IPS DF 6.9 (cell line): ENCODE data around the gene REEP2.

Experiments used
- DNase-seq: peaks from one replicate; pipeline ENCODE4 v3.0.0-alpha.2; 2013; ENCODE audit warnings: low read depth, low spot score
- H3K27ac ChIP-seq: one replicate; pipeline ENCODE4 v1.5.1; 2013; ENCODE audit warnings: low read length, control low read depth
- H3K27me3 ChIP-seq: 2 replicates; pipeline ENCODE4 v1.6.1; 2013; ENCODE audit warnings: mild to moderate bottlenecking, low read length; ENCODE audit not compliant: control insufficient read depth, insufficient read depth
- H3K36me3 ChIP-seq: 2 replicates; pipeline ENCODE4 v1.6.1; 2013; ENCODE audit warnings: low read length; ENCODE audit not compliant: control insufficient read depth, insufficient read depth
- H3K4me1 ChIP-seq: 2 replicates; pipeline ENCODE4 v1.6.1; 2013; ENCODE audit warnings: low read length; ENCODE audit not compliant: control insufficient read depth, insufficient read depth
- H3K4me3 ChIP-seq: 2 replicates; pipeline ENCODE4 v1.5.1; 2013; ENCODE audit warnings: mild to moderate bottlenecking, low read length
- H3K9me3 ChIP-seq: 2 replicates; pipeline ENCODE4 v1.6.1; 2013; ENCODE audit warnings: low read length, inconsistent platforms; ENCODE audit not compliant: control insufficient read depth, insufficient read depth
- WGBS: extraction: QIAGEN DNeasy Blood & Tissue Kit; methylation state at CpG from one replicate; pipeline ENCODE4 v1.1.7; 2013; ENCODE audit warnings: mixed read lengths, missing lambda C conversion rate; ENCODE audit not compliant: insufficient read length, insufficient coverage; 5-methylcytosine and 5-hydroxymethylcytosine counted together

Gene REEP2

DNA sequence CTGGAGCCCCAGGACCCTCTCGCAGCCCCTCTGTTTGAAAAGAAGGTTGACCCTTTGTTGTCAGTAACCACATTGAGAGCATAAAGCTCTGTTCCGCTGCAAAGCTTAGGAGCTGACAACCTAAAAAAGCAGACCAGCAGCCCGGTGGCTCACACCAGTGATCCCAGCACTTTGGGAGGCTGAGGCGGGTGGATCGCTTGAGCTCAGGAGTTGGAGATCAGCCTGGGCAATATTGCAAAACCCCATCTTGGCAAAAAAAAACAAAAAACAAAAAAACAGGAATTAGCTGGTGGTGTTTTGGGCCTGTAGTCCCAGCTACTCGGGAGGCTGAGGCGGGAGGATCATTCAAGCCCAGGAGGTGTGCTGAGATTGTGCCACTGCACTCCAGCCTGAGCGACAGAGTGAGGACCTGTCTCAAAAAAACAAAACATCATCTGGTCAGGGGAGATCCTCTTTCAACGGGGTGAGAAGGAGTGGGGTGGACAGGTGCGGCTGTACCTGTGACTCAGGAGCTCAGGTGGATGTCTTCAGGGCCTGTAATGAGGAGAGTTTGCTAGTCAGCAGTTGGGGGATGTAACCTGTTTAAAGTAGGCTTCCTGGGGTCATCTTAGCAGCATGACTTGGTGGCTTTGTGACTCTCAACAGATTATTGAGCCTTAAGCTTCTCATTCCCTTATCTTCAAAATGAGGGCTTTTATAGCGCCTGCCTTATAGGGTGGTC is 694 bp upstream of the REEP2 start:
- Histone ChIP-seq H3K4me1 (peaks cover 6% of the 10 kb centered on the region; the same call in 1 of the 2 replicates), H3K9me3 (no peaks in the 10 kb centered on the region), H3K4me3 (peak overlapping the region; percentile 66; the same call in 1 of the 2 replicates), H3K36me3 (peaks cover 10% of the 10 kb centered on the region; the same call in 1 of the 2 replicates), H3K27me3 (no peaks in the 10 kb centered on the region), H3K27ac (no peak overlapping the region)
- no peak for DNase-seq
- WGBS: no CpG with 5 or more reads among the region's 11 CpGs

DNA sequence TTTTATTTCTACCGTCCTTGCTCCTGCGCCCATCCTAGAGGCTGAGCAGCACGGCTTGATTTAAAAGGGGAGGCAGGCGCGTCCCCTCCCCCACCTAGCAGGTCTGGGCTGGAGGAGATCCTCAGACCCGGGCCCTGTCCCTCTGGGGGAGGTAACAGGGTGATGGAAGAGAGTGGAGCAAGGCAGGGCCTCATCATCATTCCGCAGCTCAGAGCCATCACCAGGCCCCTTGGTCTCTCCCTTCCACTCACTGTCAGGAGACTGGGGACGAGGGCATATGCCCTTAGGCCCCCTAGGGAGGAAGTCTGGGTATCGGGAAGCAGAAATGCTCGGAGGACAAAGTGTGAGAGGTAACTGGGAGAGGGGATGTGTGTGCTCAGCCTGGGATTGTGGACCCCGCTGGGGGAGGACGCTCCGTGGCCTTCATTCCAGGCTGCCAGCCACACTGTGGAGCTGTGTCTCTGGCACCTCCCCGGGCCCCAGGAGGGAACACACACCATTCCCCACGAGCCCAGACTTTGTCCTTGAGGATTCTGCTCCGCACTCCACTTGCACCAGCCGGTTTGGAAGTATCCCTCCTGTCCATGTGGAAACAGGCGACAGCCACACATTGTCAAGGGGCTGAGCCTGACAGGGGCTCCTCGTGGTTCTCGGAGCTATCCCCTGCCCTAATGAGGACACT is 761 bp downstream of the REEP2 start:
- peaks cover 12% of the 10 kb centered on the region; the same call in 1 of the 2 replicates for H3K36me3 ChIP-seq
- peak overlapping the region; percentile 66; the same call in 1 of the 2 replicates for H3K4me3 ChIP-seq
- no peaks in the 10 kb centered on the region for H3K9me3 ChIP-seq
- no peaks in the 10 kb centered on the region for H3K27me3 ChIP-seq
- H3K27ac ChIP-seq: no peak overlapping the region
- H3K4me1 ChIP-seq: peaks cover 6% of the 10 kb centered on the region; the same call in 1 of the 2 replicates
- DNase-seq: no peak
- no CpG with 5 or more reads among the region's 20 CpGs for WGBS

- Histone ChIP-seq H3K27ac (no peak overlapping the region), H3K27me3 (no peaks in the 10 kb centered on the region), H3K9me3 (no peaks in the 10 kb centered on the region), H3K4me1 (peaks cover 6% of the 10 kb centered on the region; the same call in 1 of the 2 replicates), H3K4me3 (no peak overlapping the region), H3K36me3 (peaks cover 9% of the 10 kb centered on the region; the same call in 1 of the 2 replicates)
- no CpG with 5 or more reads among the region's 17 CpGs for WGBS
- no peak for DNase-seq
Measured at GRCh38 chr5:138440159-138441073, 1.6 kb downstream of the REEP2 start.

DNA sequence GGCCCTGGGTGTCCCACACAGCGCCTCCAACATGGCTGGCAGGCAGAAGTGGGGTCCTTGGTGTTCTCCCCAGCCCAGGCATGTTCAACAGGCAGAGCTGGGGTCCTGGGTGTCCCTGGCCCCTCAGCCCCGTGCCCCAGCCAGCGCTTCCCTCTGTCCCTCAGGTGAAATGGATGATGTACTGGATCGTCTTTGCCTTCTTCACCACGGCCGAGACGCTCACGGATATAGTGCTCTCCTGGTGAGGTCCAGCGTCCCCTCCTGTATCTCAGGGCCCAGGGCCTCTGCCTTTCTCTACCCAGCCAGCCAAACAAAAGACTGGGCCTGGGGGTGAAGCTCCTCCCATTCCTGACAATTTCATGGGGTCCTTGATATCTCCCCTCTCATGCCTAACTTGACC is 2.4 kb downstream of the REEP2 start:
- H3K27me3 ChIP-seq: no peaks in the 10 kb centered on the region
- no peak for DNase-seq
- no peaks in the 10 kb centered on the region for H3K9me3 ChIP-seq
- no peak overlapping the region for H3K27ac ChIP-seq
- H3K4me1 ChIP-seq: peaks cover 6% of the 10 kb centered on the region; the same call in 1 of the 2 replicates
- no peak overlapping the region for H3K4me3 ChIP-seq
- H3K36me3 ChIP-seq: peaks cover 2% of the 10 kb centered on the region; the same call in 1 of the 2 replicates
- no CpG with 5 or more reads among the region's 9 CpGs for WGBS

- Histone ChIP-seq H3K27ac (no peak overlapping the region), H3K4me3 (no peak overlapping the region), H3K36me3 (peaks cover 2% of the 10 kb centered on the region; the same call in 1 of the 2 replicates), H3K27me3 (no peaks in the 10 kb centered on the region), H3K9me3 (no peaks in the 10 kb centered on the region), H3K4me1 (peaks cover 6% of the 10 kb centered on the region; the same call in 1 of the 2 replicates)
- no CpG with 5 or more reads among the region's 13 CpGs for WGBS
- DNase-seq: no peak
Measured at GRCh38 chr5:138444078-138444773, 5.4 kb downstream of the REEP2 start.

GRCh38 chr5:138444774-138445546 is 6.1 kb downstream of the REEP2 start:
- no peaks in the 10 kb centered on the region for H3K27me3 ChIP-seq
- peaks cover 4% of the 10 kb centered on the region; the same call in 1 of the 2 replicates for H3K4me1 ChIP-seq
- H3K9me3 ChIP-seq: no peaks in the 10 kb centered on the region
- no peak for DNase-seq
- peaks cover 2% of the 10 kb centered on the region; the same call in 1 of the 2 replicates for H3K36me3 ChIP-seq
- H3K27ac ChIP-seq: no peak overlapping the region
- no CpG with 5 or more reads among the region's 22 CpGs for WGBS
- no peak overlapping the region for H3K4me3 ChIP-seq

GRCh38 chr5:138445547-138446271 is 6.9 kb downstream of the REEP2 start:
- H3K4me3 ChIP-seq: no peak overlapping the region
- no peaks in the 10 kb centered on the region for H3K9me3 ChIP-seq
- no peak overlapping the region for H3K27ac ChIP-seq
- DNase-seq: no peak
- peaks cover 2% of the 10 kb centered on the region; the same call in 1 of the 2 replicates for H3K36me3 ChIP-seq
- peaks cover 1% of the 10 kb centered on the region; the same call in 1 of the 2 replicates for H3K4me1 ChIP-seq
- H3K27me3 ChIP-seq: no peaks in the 10 kb centered on the region
- WGBS: no CpG with 5 or more reads among the region's 18 CpGs

DNA sequence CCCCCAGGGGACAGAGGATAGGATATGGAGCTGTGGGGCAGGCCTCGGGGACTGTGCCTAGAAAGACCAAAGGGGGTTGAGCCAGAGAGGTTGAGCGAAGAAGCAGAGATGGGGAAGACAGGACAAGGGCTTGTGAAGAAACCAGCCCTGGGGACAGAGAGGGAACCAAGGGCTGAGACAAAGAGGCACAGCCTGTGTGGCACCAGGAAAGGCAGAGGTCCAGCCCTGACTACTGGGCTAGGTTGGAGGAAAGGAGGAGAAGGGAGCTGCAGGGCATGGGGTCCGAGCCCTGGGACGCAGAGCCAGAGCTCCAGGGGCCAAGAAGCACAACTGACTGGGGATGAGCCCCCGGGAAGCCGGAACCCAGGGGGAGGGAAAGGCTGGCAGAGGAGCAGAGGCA is 9.2 kb downstream of the REEP2 start:
- H3K27ac ChIP-seq: no peak overlapping the region
- peaks cover 2% of the 10 kb centered on the region; the same call in 1 of the 2 replicates for H3K36me3 ChIP-seq
- no peaks in the 10 kb centered on the region for H3K9me3 ChIP-seq
- H3K27me3 ChIP-seq: no peaks in the 10 kb centered on the region
- no CpG with 5 or more reads among the region's 6 CpGs for WGBS
- no peak overlapping the region for H3K4me3 ChIP-seq
- DNase-seq: no peak
- H3K4me1 ChIP-seq: peaks cover 1% of the 10 kb centered on the region; the same call in 1 of the 2 replicates
